ENCODE measurements around the gene CECR2. TPM values are rescaled to one million over a fixed set of nuclear protein-coding genes. Genes with fewer than 3 reads are reported as not detected.

Gene CECR2
- total RNA-seq, 2 donors from 2014 or later: 2.6 to 3.4 TPM

DNA sequence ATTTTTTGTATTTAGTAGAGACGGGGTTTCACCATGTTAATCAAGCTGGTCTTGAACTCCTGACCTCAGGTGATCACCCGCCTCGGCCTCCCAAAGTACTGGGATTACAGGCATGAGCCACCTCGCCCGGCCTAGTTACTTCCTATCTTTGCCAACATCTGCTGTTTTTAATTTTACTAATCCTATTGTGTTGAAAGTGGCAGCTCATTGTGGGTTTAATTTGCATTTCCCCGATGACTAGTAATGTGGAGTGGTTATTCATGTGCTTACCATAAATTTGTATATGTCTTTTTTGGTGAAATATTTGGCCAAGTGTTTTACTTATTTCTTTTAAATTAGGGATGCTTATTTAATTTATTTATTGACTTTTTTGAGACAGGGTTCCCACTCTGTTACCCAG is 119.8 kb downstream of the CECR2 start:
- intact Hi-C loops (cut with DNase I): no loop called here
- Histone ChIP-seq H3K27me3 (no peaks in the 10 kb centered on the region), H3K4me3 (no peak overlapping the region), H3K4me1 (peaks cover 15% of the 10 kb centered on the region), H3K27ac (no peak overlapping the region), H3K36me3 (replicated peaks in 1 of 2; ENCODE audit: insufficient read depth in 1 of 2, low read depth in 2 of 2) (no peaks in the 10 kb centered on the region), H3K9me3 (no peaks in the 10 kb centered on the region)
- no peak for ATAC-seq
- WGBS, 2 donors: 85 to 93% methylated on average over 6 of the region's 6 CpGs
- DNase-seq: no peak
- TF ChIP-seq POLR2A (IDR thresholded peaks at IDR 0.05) (no peak), CTCF (IDR thresholded peaks at IDR 0.05) (no peak)

DNA sequence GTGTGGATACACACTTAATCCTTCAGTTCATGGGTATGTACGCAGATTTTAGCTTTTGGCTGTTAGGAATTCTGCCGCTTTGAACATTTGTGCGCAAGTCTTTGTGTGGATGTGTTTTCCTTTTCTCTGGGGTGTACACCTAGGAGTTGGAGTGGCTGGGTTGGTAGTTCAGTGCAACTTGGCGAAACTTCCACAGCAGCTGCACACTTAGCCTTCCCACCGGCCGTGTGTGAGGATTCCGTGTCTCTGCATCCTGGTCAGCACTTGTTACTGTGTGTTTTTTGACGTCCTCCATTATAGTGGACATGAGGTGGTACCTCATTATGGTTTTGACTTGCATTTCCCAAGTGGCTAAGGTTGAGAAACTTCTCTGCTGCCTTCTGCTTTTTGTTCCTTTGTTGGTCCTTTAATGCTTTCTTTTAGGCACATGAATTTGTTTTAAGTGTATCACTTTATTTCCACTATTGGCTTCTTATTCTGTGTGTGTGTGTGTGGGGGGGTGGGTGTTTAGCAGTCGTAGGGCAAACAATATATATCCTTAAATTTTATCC is 121.9 kb downstream of the CECR2 start:
- TF ChIP-seq POLR2A (IDR thresholded peaks at IDR 0.05) (no peak), CTCF (IDR thresholded peaks at IDR 0.05) (no peak)
- no peak for ATAC-seq
- intact Hi-C loops (cut with DNase I): no loop called here

GRCh38 chr22:17492247-17492646 is 123.0 kb downstream of the CECR2 start:
- peaks cover 1% of the 10 kb centered on the region for H3K4me1 ChIP-seq
- intact Hi-C loops (cut with DNase I): no loop called here
- TF ChIP-seq CTCF (IDR thresholded peaks at IDR 0.05) (no peak), POLR2A (IDR thresholded peaks at IDR 0.05) (no peak)
- no peaks in the 10 kb centered on the region for H3K36me3 ChIP-seq (replicated peaks in 1 of 2; ENCODE audit: insufficient read depth in 1 of 2, low read depth in 2 of 2)
- no peak for DNase-seq
- no peak overlapping the region for H3K27ac ChIP-seq
- H3K27me3 ChIP-seq: no peaks in the 10 kb centered on the region
- ATAC-seq: no peak
- no peaks in the 10 kb centered on the region for H3K9me3 ChIP-seq
- 65 to 71% methylated on average over 3 of the region's 3 CpGs for WGBS, 2 donors
- H3K4me3 ChIP-seq: no peak overlapping the region

More for the DNA sequence above, 121.9 kb downstream of the CECR2 start:
- no peak for DNase-seq
- H3K9me3 ChIP-seq: no peaks in the 10 kb centered on the region
- no peak overlapping the region for H3K27ac ChIP-seq
- 86 to 88% methylated on average over 9 of the region's 9 CpGs for WGBS, 2 donors
- H3K27me3 ChIP-seq: no peaks in the 10 kb centered on the region
- peaks cover 12% of the 10 kb centered on the region for H3K4me1 ChIP-seq
- H3K4me3 ChIP-seq: no peak overlapping the region
- H3K36me3 ChIP-seq (replicated peaks in 1 of 2; ENCODE audit: insufficient read depth in 1 of 2, low read depth in 2 of 2): no peaks in the 10 kb centered on the region

GRCh38 chr22:17493419-17493981 is 124.2 kb downstream of the CECR2 start:
- H3K4me3 ChIP-seq: no peak overlapping the region
- no peaks in the 10 kb centered on the region for H3K36me3 ChIP-seq (replicated peaks in 1 of 2; ENCODE audit: insufficient read depth in 1 of 2, low read depth in 2 of 2)
- DNase-seq (no peak), ATAC-seq (no peak)
- 95% methylated on average over 3 of the region's 3 CpGs for WGBS, 2 donors
- no peak overlapping the region for H3K27ac ChIP-seq
- intact Hi-C loops (cut with DNase I): no loop called here
- H3K27me3 ChIP-seq: no peaks in the 10 kb centered on the region
- H3K4me1 ChIP-seq: no peaks in the 10 kb centered on the region
- no peak for TF ChIP-seq CTCF (IDR thresholded peaks at IDR 0.05)
- no peak for TF ChIP-seq POLR2A (IDR thresholded peaks at IDR 0.05)
- no peaks in the 10 kb centered on the region for H3K9me3 ChIP-seq

DNA sequence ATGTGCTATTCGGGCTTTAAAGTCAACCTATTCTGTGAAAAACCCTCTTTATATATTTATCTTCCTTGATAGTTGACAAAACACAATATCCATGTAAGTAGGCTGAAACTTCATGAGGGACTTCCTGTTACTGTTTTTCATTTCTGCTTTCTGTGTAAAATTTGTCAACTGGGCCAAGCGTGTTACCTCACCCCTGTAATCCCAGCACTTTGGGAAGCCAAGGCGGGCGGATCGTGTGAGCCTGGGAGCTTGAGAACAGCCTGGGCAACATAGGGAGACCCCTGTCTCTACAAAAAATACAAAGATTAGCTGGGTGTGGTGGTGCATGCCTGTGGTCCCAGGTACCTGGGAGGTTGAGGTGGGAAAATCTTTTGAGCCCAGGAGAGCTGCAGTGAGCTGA is 127.6 kb downstream of the CECR2 start:
- intact Hi-C loops (cut with DNase I): loop anchor here (5.0 kb wide), 1 partner anchor 420 kb away; no protein-coding TSS in a partner anchor
- no peaks in the 10 kb centered on the region for H3K9me3 ChIP-seq
- ATAC-seq (no peak), DNase-seq (no peak)
- 87 to 90% methylated on average over 5 of the region's 5 CpGs for WGBS, 2 donors
- no peak overlapping the region for H3K4me3 ChIP-seq
- H3K36me3 ChIP-seq (replicated peaks in 1 of 2; ENCODE audit: insufficient read depth in 1 of 2, low read depth in 2 of 2): no peaks in the 10 kb centered on the region
- no peaks in the 10 kb centered on the region for H3K4me1 ChIP-seq
- TF ChIP-seq CTCF (IDR thresholded peaks at IDR 0.05) (no peak), POLR2A (IDR thresholded peaks at IDR 0.05) (no peak)
- H3K27me3 ChIP-seq: no peaks in the 10 kb centered on the region
- no peak overlapping the region for H3K27ac ChIP-seq
